Left renal pelvis (tissue), 4 donors: Measurements from ENCODE around the gene PDE3B. TPM values are rescaled to one million over a fixed set of nuclear protein-coding genes. Genes with fewer than 3 reads are reported as not detected.
"Not testable (repeated sequence)": the region's sequence is repeated elsewhere in the genome, so short reads cannot be mapped to it uniquely, and the experiment has no call there.

ENCODE experiments used
- DNase-seq, 4 donors: peaks; one replicate each; pipeline ENCODE4 v3.0.0-alpha.2; 2013; ENCODE audit warnings: low read depth in 4 of 4, low spot score in 3 of 4
- polyA plus RNA-seq, 4 donors: library from polyadenylated mRNA; unstranded; fragments of 120-200 nt; gene quantifications; one replicate each; pipeline ENCODE4 v1.2.1, GENCODE V29; 2013; ENCODE audit not compliant: insufficient read length in 4 of 4

Gene PDE3B
- polyA plus RNA-seq, 4 donors = 2.3 to 9.6 (median 7.8) TPM

DNA sequence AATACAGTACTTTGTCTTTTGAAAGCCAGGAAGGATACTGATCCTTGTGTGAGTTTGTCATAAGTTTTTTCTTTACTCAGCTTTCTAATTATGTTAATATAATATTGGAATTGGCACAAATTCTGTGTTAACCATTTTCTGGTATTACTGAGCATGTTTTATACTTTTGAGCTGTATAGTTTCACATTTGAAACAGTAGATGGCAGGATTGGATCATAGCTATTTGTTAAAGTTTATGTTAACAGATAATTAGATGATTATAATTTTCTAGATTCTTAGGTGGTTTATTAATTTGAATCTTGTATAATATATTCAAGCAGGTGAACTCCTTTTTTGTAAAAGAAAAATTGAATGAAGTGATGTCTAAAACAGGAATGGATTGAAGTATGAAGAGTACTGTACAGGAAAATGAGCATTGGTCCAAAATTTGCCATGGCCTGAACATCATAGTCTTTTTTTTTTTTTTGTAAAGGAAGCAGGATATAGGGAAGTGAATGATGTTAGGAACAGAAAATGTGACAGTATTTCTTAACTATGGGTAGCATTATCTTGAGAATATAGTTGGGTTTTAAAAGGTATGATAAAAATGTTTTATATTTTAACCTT, 146.4 kb downstream of the PDE3B start:
- no peak for DNase-seq

DNA sequence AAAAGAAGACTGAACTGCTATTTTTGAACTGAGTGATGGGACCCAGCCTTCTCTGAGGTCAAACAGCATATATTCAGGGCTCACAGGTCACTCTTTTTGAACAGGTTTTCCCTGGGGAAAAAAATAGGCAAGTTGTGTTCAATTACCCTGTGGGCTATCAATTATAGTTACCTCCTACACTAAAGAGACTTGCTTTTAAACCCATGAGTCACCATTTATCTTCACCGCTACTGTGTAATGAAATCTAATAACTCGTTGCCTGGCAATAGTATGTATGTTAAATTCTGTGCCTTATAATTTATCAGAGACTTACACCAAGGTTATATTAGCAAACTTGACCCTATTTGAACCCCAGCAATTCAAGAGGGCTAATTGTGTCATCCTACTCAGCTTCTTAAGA, 149.9 kb downstream of the PDE3B start:
- no peak for DNase-seq

DNA sequence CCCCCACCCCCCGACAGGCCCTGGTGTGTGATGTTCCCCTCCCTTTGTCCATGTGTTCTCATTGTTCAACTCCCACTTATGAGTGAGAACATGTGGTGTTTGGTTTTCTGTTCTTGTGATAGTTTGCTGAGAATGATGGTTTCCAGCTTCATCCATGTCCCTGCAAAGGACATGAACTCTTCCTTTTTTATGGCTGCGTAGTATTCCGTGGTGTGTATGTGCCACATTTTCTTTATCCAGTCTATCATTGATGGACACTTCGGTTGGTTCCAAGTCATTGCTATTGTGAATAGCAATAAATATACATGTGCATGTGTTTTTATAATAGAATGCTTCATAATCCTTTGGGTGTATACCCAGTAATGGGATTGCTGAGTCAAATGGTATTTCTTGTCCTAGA, 152.4 kb downstream of the PDE3B start:
- DNase-seq = not testable (repeated sequence)

DNA sequence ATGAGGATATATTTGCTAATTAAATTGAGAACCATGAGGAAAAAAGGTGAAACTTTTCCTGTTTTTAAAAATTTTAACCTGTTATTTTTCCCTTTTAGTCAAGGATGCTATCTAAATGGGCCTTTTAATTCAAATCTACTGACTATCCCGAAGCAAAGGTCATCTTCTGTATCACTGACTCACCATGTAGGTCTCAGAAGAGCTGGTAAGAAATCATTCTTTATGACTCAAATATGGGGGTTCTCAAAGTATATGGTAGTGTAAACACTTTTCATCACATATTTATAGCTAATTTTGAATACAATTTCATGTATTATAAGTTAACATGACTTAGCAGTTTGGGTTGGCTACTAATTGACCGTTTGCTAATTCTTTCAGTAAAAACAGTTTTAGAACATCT, 160.2 kb downstream of the PDE3B start:
- DNase-seq = no peak

DNA sequence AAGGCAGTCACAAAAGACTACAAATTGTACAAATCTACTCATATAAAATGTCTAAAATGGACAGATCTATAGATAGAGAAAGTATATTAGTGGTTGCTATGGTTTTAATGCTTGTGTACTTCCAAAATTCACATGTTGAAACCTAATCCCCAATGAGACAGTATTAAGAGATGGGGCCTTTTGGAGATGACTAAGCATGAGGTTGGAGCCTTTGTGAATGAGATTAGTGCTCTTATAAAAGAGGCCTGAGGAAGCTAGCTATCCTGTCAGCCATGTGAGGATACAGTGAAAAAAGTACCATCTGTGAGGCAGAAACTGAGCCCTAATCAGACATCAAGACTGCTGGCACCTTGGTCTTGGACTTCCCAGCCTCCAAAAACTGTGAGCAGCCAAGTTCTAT, 165.9 kb downstream of the PDE3B start:
- DNase-seq = no peak

DNA sequence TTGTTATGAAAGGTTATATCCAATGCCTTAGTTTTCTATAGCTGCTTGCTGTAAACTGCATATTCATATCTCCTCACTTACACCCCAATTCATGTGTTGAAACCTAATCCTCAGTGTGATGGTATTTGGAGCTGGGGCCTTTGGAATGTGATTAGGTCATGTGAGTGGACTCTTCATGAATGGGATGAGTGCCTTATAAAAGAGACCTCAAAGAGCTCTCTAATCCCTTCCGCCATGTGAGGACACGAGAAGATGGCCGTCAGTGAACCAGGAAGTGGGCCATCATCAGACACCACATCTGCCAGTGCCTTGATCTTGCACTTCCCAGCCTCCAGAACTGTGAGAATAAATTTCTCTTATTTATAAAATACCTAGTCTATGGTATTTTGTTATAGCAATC, 169.2 kb downstream of the PDE3B start:
- no peak for DNase-seq

DNA sequence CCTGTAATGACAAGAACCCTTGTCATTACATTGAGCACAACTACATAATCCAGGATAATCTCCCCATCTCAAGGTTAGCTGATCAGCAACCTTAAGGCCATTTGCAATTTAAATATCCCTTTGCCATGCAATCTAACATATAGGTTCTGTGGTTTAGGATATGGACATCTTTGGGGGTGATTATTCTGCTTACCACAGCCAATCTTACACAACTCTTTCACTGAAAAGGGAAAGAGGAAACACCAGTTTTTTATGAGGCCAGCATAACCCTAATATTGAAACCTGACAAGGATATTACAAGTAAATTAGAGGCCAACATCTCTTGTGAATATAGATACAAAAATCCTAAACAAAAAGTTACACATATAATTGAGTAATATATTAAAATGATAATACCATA, 169.9 kb downstream of the PDE3B start:
- no peak for DNase-seq

DNA sequence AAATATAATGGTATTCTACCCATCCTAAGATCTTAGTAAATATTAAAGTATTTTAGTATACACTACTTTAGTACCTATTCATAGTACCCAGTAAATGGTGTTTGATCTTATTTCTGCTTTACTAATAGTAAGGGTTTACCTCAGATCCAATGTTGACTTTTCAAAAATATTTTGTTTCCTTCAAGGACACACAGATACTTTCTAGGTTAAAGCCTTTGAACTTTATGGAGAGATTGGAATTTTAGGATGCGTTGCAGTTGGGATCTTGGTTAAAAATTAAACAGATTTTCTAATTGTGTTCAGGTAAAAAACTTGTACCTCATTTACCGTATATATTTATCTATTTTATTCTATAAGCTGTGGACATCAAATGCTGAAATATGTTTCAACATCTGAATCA, 175.2 kb downstream of the PDE3B start:
- no peak for DNase-seq

DNA sequence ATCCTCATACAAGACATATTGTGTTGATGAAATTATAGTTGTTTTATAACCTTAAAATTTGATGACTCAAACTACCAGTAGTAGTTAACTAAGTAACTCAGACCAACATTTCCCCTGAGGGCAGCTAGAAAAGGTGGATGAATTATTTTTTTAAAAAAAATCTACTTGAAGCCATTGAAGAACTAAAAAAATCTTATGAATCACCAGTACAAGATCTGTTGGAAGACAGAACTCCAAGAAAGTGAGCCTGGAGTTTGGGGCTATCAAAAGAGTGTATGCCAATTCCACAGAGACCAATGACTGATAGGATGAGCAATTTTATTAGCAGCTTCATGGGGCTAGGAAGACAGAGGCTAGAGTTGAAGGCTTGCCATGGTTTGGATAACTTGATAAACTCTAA, 176.0 kb downstream of the PDE3B start:
- DNase-seq = no peak

DNA sequence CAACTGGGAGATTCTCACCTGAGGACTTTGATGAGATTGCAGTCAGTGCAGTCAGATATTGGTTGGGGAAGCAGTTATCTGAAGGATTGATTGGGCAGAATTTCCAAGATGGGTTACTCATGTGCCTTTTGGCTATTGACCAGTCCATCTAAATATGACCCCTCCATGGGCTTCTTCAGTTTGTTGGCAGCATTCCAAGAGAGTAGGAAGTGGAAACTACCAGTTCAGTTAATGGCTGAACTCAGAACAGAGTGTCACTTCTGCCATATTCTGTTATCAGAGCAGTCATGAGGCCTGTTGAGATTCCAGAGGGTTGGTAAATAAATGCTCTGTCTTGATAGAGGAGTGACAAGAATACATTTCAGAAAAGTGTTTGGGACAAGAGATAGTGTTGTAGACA, 177.4 kb downstream of the PDE3B start:
- no peak for DNase-seq

DNA sequence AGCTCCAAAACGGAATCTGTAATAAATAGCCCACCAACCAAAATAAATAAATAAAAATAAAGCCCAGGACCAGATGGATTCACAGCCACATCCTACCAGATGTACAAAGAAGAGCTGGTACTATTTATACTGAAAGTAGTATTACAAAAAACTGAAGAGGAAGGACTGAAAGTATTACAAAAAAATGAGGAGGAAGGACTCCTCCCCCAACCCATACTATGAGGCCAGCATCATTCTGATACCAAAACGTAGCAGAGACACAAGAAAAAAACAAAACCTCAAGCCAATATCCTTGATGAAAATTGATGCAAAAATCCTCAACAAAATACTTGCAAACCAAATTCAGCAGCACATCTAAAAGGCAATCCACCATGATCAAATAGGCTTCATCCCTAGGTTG, 183.0 kb downstream of the PDE3B start:
- no peak for DNase-seq

DNA sequence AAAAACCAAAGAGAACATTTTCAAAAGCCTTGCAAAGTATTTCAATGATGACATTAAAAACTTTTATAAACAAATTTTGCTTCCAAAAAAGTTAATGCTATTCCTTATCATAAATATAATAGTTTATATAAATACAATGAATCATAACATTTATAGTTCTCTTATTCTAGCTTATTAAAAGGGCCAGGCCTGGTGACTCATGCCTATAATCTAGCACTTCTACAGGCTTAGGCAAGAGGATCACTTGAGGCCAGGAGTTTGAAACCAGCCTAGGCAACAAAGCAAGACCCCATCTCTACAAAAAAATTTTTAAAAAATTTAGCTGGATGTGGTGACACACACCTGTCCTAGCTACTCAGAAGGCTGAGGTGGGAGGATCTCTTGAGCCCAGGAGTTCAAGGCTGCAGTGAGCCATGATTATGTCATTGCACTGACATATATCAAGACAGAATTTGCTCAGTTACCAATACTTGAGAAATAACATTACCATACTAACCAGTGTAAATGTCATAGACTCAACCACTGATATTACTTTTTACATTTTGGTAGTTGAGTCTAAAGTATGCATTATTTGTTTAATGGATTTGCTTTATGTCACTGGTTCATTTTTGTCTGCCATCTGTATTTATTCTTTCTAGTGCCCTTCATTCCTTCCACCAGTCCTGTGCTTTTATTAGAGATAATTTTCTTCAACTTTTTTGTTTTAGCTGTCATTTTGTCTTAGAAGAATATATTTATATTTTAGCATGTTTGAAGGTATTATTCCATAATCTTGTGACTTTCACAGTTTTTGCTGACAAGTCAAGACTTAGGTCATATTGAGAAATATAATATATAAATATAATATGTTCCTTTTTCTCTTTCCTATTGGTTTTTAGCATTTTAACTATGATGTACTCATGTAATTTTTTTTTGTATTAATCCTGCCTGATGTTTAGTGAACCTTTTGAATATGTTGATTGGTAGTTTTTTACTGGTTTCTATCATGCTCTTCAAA, 192.2 kb downstream of the PDE3B start:
- DNase-seq = no peak

DNA sequence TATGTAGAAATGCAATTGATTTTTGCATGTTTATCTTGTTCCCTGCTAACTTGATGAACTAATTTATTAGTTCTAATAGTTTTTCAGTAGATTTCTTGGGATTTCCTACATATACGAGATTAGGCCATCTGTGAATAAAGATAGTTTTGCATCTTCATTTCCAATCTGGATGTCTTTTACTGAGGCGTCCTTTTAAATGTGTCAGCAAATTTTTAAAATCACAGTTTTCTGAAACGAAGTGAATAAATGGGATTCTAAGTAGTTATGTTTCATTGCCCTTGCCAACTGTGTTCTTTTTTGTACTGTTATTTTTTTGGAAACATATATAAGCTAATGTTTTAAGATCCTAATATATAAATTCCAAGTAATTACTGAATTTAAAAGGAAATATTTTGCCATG, 198.4 kb downstream of the PDE3B start:
- DNase-seq = no peak

DNA sequence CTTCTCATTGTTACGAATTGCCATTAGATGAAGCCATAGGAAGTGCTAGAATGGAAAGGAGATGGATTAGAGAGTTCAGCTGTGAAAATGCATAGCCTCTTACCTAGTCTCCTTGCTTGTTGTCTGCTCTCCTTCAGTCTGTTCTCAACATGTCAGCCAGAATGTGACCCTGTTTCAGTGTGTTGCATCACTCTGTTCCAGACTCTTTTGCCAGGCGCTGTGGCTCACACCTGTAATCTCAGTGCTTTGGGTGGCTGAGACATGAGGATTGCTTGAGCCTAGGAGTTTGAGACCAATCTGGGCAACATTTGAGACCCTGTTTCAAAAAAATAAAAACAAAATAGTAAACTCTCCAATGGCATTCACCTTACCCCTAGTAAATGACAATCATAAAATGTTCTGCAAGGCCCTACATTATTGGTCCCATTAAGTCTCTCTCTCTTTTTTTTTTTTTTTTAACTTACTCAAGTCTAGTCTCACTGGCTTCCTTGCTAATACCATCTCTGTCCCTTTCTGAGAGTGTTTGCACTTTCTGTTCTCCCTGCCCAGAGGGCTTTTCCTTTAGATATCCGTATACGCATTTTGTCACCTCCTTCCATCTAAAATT, 209.1 kb downstream of the PDE3B start:
- DNase-seq = no peak

DNA sequence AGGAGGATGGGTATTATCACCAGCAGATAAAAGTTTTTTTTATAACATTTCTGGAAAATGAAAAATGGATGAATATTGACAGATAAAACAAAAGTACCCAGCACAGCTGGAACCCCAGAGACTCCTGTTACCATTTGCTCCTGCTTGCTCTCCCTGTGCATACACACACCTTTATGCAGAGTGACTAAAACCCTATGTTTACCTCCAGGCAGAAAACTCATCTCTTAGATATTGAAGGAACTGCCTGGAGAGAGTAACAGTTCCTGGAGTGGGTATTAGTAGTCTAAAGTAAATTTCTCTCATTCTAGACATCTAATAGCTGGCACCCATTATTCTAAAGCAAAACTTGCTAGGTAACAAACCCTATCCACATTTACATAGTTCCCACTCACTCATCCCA, 210.5 kb downstream of the PDE3B start:
- no peak for DNase-seq

DNA sequence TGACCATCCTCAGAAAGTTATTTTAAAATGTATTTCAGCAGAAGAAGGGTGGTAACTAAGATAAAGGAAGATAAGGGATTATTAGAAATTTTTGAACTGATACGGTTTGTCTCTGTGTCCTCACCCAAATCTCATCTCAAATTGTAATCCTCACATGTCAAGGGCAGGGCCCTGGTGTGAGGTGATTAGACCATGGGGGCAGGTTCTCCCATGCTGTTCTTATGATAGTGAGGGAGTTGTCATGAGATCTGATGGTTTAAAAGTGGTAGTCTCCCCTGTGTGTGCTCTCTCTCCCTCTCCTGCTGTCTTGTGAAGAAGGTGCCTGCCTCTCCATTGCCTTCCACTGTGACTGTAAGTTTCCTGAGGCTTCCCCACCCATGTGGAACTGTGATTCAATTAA, 212.3 kb downstream of the PDE3B start:
- DNase-seq = no peak

DNA sequence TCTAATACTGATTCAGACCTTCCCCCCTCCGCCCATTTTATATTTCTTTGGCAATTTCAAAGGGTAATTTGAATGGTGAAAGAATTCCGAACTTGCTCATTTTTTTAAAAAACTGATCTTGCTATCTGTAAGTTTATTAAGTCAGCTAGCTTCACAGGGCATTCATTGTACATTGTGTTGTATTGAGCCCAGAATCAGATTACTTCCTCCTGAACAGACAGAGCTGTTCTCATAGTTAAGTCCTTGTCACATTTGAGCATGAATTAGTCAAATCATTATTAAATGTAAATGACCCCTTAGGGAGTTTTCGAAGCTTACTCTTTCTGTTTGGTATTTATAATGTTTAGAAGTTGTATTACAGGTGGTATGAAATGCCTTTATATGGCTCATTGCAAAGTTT, 214.0 kb downstream of the PDE3B start:
- DNase-seq = no peak

DNA sequence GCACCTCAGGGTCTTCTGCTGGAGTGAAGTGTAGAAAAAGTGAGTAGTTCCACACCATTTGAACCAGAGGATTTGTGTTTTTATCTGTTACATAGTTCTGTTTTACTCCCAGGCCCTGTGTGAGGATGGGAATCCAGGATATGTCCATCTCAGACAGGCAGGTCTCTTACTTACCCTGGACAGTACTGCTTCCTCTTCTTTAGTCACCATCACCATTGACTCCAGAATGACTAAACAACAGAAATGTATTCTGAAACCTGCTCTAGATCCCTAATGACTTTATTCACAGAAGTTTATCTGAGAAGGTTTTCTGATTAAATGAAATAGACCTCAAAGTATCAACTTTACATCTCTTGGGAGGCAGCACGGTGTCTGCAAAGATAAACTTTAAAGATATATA, 214.8 kb downstream of the PDE3B start:
- DNase-seq = no peak

DNA sequence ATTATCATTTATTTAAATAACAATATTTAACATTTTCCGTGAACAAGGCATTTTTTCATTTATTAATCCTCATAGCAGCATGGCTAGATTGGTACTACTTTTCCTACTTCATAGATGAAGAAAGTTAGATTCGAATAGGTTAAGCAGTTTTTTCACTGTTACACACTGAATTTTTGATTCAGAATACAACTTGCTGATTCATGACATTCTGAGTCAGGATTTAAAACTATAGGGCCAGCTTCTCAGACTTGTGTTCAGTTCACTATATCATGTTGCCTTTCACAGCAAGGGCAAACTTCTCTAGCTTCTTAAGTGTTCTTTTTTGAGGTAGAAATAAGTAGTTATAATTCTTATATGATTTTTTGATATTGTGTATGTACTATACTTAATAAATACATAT, 216.9 kb downstream of the PDE3B start:
- DNase-seq = no peak

DNA sequence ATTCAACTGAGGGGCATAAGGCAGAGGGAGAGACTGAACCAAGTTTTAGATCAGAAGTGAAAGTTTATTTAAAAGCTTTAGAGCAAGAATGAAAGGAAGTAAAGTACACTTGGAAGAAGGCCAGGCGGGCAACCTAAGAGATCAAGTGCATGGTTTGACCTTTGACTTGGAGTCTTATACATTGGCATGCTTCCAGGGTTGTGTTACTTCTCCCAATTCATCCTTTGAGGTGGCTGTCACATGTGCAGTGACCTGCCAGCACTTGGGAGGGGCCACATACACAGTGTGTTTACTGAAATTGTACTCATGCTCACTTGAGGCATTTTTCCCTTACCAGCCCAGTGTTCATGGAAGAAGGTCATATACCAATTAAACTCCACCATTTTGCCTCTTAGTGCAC, 218.1 kb downstream of the PDE3B start:
- no peak for DNase-seq

DNA sequence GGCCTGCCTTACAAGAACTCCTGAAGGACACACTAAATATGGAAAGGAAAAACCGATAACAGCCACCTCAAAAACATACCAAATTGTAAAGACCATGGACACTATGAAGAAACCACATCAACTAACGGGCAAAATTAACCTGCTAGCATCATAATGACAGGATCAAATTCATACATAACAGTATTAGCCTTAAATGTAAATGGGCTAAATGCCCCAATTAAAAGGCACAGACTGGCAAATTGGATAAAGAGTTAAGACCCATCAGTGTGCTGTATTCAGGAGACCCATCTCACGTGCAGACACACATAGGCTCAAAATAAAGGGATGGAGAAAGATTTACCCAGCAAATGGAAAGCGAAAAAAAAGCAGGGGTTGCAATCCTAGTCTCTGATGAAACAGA, 220.2 kb downstream of the PDE3B start:
- DNase-seq = not testable (repeated sequence)

DNA sequence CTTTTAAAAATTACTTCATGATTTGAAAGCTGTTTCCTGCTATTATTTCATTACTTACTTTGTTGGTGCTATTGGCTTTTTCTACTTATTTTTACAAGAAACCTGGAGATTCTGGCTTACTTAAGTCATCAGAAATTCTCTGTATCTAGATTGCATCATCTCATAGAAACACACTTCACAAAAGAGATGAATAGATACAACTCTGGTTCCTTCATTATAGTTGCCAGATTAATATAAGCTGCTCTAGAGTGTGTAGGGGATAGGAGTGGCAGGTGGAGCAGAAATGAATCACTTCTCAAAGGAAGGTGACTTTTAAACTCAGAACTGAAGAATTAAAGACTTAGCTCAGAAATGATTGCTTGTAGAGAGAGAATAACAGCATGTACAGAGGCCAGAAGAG, 228.4 kb downstream of the PDE3B start:
- DNase-seq = no peak
